HG03575 (cell line): ENCODE measurements around the gene ACBD6.

ENCODE experiments used
- ATAC-seq: cut with Tn5 transposase; IDR thresholded peaks from one replicate; pipeline ENCODE4 v1.9.1; 2021; ENCODE audit not compliant: unreplicated experiment, insufficient number of reproducible peaks, low FRiP score; ENCODE audit errors: extremely low read depth

The ACBD6 gene

DNA sequence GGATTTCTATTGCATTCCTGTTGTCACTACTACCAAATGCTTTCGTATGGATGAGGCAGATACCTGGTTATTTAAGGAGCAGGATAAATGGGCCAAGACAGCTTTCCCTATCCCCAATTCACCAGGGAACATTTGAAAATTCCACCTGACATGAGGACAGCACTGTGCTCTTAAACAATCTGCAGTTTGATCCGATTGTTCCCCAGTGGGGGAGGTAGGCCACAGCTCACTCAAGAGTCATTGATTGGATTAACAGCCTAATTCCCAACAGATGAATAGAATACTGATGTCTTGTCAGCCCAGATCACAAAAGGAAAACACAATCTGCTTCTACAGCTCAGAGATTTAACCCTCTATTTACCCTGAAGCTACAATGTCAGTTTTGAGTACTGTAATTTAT, 148.4 kb downstream of the ACBD6 start:
- ATAC-seq = no peak

DNA sequence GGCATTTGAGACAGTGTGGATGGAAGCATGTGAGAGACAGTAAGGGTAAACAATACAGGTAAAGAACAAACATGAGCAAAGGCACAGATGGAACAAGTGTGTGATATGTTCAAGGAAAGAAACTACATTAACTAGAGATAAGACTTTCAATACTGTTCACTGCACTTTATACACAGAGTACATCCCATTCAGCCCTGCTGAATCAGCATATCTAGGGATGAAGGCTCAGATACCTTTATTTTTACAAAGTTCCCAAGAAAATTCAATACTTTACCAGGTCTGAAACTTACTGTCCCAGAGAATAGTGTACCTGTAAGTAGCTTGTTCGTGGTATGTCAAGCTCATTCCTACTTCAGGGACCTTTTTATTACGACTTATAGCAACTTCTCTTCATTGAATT, 149.8 kb downstream of the ACBD6 start:
- no peak for ATAC-seq

DNA sequence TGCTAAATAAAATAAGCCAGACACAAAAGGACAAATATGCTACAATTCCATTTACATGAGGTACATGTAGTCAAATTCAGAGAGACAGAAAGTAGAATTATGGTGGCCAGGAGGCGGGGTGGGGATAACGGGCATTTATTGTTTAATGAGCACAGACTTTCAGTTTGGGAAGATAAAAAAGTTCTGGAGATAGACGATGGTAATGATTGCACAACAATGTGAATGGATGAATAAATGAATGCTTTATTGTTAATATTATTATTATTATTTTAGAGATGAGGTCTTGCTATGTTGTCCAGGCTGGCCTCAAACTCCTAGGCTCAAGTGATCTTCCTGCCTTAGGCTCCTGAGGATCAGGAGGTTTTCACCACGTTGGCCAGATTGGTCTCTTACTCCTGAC, 150.4 kb downstream of the ACBD6 start:
- ATAC-seq = no peak

DNA sequence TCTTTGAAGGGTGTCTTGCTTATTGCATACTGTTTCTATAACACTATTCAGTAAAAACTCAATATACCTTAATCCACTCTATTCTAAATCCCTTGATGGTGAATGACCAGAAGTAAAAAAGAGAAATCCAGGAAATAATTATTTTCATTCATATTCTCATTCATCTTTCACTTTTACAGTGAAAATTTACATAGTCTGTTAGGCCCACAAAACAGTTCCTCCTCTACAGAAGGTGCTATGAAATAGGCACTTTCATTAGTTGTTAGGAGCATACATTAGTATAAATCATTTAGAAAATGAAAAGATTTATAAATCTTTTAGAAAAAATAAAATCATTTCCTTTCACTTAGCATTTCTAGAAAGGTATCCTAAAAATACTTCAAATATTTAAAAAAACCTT, 157.2 kb downstream of the ACBD6 start:
- no peak for ATAC-seq

DNA sequence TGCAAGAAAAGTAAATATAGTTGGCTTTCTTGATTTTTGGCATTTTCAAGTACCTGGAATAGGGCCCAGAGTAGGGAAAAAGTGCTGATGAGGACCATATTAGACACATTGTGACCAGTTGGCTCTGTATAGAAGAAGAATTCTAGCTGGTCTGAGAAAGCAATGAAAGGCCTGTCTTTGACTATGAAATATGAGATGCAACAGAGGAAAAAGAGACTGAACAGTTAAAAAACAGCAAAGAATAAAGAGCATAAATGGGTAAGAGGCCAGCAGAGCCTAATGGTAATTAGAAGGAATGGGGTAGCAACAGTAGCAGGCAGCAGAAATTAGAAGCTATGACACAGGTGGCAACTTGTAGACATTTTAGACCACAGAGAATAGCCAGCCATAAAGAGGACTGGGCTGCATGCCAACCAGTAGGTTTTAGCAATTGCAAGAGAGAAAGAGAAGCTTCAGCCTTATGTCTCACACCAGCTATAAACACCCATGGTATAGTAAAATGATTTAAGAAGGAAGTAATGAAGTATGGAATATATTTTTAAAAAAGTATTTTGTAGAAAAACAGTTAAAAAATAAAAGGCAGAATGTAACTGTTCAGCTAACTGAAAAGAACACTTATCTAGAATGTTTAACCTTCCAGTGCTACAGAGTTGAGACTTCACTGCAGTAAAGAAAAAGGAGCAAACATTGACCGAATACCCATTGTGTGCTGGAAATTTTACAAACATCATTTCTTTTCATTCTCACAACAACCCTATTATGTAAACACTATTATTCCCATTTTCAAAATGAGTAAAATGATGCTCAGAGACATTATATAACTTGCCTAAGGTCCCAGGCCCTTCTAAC, 158.2 kb downstream of the ACBD6 start:
- ATAC-seq = no peak

DNA sequence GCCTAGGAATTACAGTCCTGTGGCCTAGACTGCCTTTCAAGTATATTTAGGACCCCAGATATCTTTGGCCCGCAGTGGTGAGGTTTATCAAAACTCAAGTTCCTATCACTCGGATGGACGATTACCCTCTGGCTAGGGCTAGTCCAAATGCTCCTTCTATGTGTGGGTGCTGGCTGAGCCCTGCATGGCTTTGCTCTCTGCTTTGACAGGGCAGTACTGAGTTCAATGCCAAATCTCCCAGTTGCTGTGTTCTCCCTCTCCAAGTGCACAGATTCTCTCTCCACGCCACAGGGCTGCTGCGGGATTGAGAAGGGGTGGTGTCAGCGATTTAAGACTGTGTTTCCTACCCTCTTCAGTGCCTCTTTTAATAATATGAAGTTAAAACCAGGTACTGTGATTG, 175.3 kb downstream of the ACBD6 start:
- no peak for ATAC-seq

DNA sequence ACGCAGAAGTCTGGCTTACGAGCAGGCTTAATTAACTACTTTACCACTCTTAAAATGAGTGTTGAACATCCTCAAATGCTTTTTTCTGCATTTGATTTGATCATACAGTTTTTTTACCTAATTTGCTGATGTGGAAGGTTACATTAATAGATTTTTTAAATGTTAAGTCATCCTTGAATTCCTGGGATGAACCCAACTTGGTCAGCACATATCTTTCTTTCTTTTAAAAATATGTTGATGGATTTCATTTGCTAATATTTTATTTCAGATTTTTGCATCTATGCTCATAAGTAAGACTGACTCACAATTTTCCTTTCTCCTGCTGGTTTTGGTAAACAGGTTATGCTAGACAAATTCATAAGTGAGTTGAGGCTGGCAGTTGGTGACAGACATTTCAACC, 189.5 kb downstream of the ACBD6 start:
- no peak for ATAC-seq

DNA sequence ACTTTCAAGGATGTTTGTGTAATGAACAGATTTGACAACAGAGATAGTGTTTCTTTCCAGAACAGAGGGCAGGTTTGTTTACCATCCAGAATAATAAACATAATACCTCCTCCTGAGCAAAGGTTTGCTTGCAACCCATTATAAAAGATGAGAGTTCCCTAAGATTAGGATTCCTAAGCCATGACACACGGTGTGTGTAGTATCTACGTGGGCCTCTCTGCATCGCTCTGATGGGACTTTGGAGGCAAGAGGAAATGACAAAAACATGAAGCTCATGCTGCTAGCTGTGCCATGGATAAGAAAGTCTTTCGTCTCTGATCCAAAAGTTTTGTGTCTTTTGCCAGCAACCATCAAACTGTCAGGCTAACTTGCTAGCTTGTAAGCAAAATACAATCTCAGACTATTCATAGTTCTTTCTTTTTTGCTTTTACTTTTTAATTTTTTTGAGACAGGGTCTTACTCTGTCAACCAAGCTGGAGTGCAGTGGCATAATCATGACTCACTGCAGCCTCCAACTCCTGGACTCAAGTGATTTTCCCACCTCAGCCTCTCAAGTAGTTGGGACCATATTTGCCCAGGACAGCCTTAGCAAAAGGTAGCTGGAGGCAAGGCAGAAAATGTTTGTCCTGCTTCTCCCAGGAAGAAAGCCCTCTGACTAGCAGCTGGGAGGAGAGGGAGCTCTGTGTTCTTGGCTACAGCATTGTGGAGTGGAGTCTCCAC, 191.2 kb downstream of the ACBD6 start:
- ATAC-seq = no peak

DNA sequence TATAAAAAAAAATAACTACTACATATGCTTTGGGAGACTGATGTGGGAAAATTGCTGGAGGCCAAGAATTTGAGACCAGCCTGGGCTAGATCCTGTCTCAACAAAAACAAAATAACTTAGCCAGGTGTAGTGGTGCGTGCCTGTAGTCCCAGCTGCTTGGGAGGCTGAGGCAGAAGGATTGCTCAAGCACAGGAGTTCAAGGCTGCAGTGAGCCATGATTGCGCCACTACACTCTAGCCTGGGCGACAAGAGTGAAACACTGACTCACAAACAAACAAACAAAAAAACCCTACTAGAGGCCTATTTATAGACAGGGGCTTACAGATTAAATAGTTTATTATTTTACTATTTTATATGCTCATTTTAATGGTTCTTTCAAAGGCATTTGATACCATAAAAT, 192.3 kb downstream of the ACBD6 start:
- ATAC-seq = no peak

DNA sequence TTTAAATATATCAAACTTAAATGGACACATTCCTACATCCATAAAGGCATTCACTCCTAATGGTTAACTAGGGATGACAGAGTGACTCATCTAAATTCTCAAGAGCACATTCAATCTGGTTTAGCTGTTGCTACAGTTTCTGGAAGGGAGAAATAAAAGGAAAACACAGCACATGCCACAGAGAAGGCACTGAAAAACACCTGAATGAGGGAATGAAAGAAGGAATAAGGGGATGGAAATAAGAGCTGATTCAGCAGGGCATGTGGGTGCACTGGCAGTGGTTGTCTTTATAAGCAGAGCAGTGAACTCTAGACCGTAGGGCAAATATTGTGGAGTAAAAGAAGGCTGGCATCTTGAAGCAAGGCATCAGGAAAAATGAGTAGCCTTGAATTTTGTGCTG, 193.0 kb downstream of the ACBD6 start:
- ATAC-seq = no peak

DNA sequence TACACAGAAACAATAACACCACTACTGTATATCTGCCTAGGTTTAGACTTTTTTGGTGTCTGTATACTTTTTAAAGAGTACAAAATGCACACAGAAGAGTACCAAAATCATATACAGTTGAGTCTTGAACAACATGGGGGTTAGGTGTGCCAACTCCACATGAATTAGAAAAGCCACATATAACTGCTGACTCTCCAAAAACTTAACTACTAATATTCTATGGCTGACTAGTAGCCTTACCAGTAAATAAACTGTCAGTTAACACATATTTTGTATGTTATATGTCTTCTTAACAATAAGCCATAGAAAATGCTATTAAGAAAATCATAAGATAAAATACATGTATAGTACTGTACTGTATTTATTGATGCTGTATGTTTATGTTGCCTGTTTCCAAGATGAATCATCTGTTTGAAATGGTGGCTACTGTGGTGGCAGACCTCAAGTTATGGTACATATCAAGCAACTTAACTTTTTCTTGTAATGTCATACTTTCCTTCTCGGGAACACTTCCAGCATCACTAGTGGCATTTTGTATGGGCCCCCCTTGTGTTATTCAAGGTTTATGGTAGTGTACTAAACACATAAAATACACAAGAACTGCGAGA, 201.1 kb downstream of the ACBD6 start:
- no peak for ATAC-seq

DNA sequence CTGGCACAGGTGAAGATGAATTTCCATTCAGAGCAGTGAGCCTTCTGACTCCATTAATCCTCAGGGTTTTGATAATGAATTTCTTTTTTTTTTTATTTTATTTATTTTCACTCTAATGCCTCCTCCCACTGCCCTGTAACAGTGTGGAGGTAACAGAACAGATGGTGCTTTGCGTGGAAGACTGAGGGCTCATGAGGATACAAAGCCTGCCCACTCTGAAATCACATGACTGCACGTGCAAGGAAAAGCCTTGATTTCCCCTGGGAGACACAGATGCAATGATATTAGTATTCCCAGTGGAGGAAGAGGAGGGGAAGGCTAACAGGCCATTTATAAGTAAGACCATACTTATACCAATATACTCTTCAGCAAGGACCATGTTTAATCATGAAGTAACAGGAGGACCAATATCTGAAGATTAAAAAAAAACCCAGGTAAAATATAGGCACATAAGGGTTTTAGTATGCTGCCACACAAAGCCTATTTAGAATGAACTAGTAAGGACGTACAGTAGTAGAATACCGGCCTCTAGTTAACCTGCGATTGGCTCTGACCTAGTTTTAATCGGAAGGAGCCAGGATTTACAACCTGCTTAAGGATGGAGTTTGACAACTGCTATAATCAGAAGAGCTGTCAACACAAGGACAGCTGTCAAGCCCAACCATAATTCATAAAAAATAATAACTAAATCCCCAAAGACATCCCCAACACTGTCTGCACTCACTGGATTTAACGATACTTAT, 202.7 kb downstream of the ACBD6 start:
- no peak for ATAC-seq

DNA sequence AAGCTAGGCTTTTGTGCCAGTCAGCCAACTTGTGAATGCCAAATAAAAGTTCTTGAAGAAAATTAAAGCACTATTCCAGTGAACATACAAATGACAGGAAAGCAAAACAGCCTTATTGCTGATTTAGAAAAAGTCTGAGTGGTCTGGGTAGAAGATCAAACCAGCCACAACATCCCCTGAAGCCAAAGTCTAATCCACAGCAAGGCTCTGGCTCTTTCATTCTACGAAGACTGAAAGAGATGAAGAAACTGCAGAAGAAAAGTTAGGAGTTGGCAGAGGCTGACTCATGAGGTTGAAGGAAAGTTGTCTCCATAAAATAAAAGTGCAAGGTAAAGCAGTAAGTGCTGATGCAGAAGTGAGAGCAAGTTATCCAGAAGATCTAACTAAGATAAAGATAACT, 206.4 kb downstream of the ACBD6 start:
- ATAC-seq = no peak

DNA sequence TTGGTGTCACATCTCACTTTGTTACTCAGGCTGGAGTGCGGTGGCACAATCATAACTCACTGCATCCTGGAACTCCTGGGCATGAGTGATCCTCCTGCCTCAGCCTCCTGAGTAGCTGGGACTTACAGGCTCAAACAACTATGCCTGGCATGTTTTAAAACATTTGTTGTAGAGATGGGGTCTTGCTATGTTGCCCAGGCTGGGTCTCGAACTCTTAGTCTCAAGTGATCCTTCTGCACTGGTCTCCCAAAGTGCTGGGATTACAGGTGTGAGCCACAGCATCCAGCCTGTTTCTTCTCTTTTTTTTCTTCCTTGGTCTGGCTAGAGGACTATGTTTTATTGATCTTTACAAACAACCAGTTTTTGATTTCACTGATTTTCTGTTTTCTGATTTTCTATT, 207.7 kb downstream of the ACBD6 start:
- ATAC-seq = no peak

DNA sequence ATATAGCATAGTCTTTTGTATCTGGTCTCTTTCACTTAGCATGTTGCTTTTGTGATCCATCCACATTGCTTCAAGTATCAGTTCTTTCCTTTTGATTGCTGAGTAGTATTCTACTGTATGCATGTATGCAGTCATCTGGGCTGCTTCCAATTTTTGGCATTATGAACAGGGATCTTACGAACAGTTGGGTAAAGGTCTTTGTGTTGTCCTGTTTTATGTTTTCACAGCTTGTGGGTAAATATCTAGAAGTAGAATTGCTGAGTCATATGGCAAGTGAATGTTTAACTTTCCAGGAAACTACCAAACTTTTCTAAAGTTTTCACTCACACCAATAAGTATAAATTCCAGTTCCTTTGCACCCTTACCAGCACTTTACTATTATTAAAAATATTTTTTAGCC, 211.4 kb downstream of the ACBD6 start:
- ATAC-seq = no peak

DNA sequence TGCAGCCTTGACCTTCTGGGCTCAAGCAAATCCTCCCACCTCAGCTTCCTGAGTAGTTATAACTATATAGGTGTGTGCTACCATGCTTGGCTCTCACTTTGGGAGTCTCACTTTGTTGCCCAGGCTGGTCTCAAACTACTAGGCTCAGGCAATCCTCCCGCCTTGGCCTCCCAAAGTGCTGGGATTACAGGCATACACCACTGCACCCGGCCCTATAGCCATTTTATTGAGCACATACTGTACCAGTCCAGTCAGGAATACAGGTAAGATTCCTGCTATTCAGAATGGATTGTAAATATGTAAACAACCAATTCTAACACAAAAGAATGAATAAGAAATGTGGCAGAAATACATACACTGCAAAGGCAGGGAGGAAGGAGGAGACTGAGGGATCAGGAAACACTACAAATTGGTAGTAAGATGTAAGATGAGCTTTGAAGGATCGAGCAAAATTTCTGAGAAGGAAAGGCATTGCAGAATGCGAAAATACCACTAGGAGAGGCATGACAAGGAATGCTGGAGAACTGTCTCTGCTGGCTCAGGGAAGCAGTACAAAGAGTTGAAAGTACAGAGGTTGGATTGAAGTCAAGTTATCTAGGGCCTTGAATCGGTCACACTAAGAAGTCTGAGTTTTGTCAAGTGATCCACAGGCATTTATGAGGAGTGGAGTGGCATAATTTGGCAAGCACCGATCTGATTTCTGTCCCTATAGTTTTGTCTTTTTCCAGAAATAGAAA, 211.9 kb downstream of the ACBD6 start:
- ATAC-seq = no peak

DNA sequence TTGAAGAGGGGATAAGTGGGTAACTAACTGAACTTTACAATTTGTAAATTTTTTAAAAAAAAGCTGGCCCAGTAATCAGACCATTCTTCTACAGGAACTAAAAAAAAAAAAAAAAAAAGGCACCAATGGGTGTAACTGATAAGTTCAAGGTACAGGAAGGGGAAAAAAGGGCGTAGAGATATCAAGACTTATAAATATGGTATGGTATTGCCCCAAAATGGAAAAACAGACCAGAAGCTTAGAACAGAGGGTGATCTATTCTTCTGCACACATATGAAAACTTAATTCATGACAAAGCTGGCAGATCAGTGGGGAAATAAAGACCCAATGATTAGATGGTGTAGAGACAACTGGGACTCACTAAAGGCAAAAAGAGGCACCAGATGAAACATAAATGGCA, 213.4 kb downstream of the ACBD6 start:
- no peak for ATAC-seq

DNA sequence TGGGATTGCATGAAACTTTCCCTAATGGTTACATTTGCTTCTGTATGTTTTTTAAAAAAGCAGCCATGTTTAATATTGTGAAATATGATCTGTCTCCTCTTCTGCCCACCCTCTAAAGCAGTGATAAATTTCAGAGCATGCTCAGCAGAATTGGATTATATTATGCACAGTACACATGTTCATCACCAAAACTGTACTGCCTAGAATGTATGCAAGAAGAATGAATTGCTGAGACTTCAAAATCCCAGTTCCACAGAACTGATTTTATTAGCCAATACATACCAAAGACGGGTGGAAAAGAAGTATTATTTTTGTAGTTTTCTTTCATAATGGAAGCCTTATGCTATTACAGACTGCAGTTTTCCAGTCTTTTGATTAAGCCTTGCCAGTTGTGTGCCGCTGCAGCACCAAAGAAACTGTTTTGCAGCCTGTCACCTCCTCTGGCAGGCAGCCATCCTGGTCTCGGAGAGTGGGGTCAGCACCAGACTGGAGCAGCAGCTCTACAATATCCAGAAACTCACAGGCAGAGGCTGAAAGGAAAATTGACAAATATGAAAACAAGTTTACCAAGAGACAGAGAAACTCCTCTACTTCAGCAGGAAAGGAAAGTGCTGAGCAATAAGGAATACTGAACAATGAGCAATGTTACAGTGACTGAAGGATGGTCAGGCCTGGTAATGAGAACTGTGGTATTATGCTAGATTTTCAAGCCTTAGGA, 214.2 kb downstream of the ACBD6 start:
- no peak for ATAC-seq
